GM19455 (cell line): ENCODE data around the gene AFG1L.
A peak's percentile ranks its signal among the peaks of the same experiment; 100 is the strongest.
"Not testable (repeated sequence)": the region's sequence is repeated elsewhere in the genome, so short reads cannot be mapped to it uniquely, and the experiment has no call there.

Source experiments
- ATAC-seq: cut with Tn5 transposase; IDR thresholded peaks from one replicate; pipeline ENCODE4 v1.9.1; 2021; ENCODE audit not compliant: unreplicated experiment

AFG1L gene

GRCh38 chr6:108287373-108287772 lies 7.5 kb upstream of the AFG1L start:
- no peak for ATAC-seq

GRCh38 chr6:108288742-108289141 lies 6.1 kb upstream of the AFG1L start:
- ATAC-seq = no peak

GRCh38 chr6:108291091-108291490 lies 3.8 kb upstream of the AFG1L start:
- ATAC-seq = no peak

GRCh38 chr6:108292561-108292960 lies 2.3 kb upstream of the AFG1L start:
- not testable (repeated sequence) for ATAC-seq

- no peak for ATAC-seq
Observed at GRCh38 chr6:108293527-108294296, 1.1 kb upstream of the AFG1L start.

- ATAC-seq = peak; percentile 30
Observed at GRCh38 chr6:108294297-108294726, 542 bp upstream of the AFG1L start.

- ATAC-seq = no peak
Observed at GRCh38 chr6:108295676-108296075, 822 bp downstream of the AFG1L start.

GRCh38 chr6:108302386-108302785 lies 7.5 kb downstream of the AFG1L start:
- ATAC-seq = no peak

GRCh38 chr6:108304646-108305045 lies 9.8 kb downstream of the AFG1L start:
- ATAC-seq = no peak

GRCh38 chr6:108308641-108309040 lies 13.8 kb downstream of the AFG1L start:
- ATAC-seq = not testable (repeated sequence)

GRCh38 chr6:108309844-108310243 lies 15.0 kb downstream of the AFG1L start:
- no peak for ATAC-seq

- no peak for ATAC-seq
Observed at GRCh38 chr6:108312605-108313004, 17.8 kb downstream of the AFG1L start.

GRCh38 chr6:108321253-108321747 lies 26.4 kb downstream of the AFG1L start:
- no peak for ATAC-seq

GRCh38 chr6:108322728-108323127 lies 27.9 kb downstream of the AFG1L start:
- ATAC-seq = no peak

GRCh38 chr6:108323710-108324466 lies 29.0 kb downstream of the AFG1L start:
- no peak for ATAC-seq

- ATAC-seq = not testable (repeated sequence)
Observed at GRCh38 chr6:108330221-108330785, 35.4 kb downstream of the AFG1L start.

- ATAC-seq = no peak
Observed at GRCh38 chr6:108330806-108331205, 36.0 kb downstream of the AFG1L start.

GRCh38 chr6:108331982-108332381 lies 37.1 kb downstream of the AFG1L start:
- no peak for ATAC-seq

GRCh38 chr6:108336971-108337370 lies 42.1 kb downstream of the AFG1L start:
- no peak for ATAC-seq

GRCh38 chr6:108337721-108338120 lies 42.9 kb downstream of the AFG1L start:
- no peak for ATAC-seq

GRCh38 chr6:108341372-108341771 lies 46.5 kb downstream of the AFG1L start:
- no peak for ATAC-seq

GRCh38 chr6:108343894-108344293 lies 49.0 kb downstream of the AFG1L start:
- no peak for ATAC-seq
